ENCODE data around the gene MBNL1.
"Not testable (repeated sequence)": the region's sequence is repeated elsewhere in the genome, so short reads cannot be mapped to it uniquely, and the experiment has no call there.

Gene MBNL1

DNA sequence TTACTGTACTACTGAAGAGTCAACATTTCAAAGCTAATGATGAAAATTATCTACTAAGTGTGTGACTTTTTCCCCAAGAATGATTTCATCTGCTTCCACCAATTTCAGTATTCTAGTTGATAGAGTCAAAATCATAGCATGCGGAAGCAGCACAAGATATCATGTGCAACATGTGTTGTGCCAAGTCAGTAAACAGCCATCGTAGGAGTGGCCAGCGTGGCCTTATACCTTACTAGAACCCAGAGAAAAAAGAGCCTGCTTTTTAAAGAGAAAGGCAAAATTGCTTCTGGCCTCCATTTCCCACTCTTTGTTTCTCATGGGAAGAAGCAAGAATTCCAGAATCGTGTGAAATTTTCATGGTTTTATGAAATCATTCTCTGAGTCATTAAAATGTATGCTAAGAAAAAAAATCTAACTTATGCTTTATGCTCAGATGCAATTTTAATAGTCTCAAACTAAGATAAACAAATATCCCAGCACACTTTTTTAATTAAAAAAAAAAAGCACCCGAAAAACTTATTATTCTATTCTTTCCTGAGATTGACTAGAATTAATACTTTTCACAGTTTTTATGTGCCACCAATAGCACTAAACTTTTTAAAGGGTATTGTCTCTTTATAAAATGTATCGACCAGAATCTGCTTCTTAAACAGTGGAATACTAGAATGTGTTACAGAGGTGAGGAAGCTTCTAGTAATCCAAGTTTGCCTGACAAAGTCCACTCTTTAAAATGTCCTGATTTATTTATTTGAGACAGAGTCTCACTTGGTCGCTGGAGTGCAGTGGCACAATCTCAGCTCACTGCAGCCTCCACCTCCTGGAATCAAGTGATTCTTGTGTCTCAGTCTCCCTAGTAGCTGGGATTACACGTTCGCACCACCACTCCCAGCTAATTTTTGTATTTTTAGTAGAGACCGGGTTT lies 87.3 kb downstream of the MBNL1 start:
- no peak for DNase-seq

DNA sequence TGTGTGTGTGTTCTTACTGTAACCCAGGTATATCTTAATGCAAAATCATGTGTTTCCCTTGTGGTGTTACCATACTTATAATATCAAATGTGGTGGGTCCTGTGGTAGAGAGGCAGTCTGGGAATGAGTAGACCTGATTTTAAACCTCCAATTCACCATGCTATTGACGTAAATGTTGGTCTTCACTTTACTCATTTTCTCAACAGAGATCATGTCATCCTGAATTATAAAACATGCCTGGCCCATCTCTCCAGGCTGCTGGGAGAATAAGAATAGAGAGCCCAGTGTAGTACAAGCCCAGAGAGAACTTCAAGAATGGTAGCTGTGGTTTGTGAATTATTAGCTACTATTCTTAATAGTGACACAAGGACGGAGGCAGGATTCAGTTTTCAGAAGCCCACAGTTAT lies 88.1 kb downstream of the MBNL1 start:
- no peak for DNase-seq

GRCh38 chr3:152357587-152357986 lies 88.9 kb downstream of the MBNL1 start:
- no peak for DNase-seq

DNA sequence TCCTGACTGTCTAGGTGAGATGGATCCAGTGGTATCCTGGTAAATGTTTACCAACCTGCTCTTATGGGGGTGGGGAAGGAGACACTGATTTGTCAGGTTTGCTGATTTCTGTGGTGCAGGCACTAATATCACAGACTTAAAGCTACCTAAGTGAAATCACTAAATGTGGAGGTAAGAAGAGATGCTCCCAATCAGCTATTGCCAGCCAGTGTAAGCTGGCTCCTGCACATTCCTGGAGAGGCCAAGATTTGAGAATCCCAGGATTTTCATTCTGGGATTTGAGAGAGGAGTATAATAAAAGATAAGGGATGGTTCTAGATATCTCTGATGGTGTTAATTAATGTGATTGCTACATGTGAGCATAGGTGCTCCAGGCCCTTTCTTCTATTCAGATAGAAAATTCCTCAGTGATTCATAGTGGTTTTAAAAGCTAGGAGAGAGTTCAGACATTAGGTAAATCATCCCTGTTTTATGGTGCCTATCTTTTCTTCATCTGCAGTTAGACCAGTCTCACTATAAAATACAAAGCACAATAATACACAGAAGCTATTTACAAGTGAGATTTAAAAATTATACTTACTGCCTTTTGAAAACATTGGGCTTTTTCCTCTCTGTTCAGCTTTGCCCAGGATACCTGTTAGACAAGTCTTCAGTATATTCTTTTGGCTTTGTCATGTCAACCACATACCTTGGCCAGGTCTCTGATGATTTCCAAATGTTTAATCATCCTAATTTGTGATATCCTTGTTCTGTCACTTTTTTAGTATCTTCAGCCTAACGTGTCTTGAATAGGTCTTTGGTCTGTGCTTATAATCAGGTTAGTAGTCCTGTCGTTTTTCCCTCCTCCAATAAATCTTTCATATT lies 90.9 kb downstream of the MBNL1 start:
- DNase-seq: no peak

DNA sequence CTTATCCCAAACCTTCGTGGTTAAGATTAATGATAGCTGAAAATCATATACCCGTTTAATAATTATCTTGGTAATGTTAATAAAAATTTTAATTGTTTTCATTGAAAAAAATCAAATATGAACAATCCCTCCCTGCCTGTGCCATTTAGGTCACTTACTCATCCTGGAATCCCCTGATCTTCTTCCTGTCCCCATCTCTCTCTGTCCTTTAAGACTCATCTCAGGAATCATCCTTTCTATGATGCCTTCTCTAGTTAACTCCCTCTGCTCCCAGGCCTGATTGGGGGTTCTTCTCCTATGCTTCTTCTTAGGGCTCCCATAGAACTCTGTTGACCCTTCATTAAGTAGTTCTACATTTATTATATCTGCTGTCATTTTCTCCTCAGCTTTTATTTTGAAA lies 91.6 kb downstream of the MBNL1 start:
- DNase-seq: no peak

DNA sequence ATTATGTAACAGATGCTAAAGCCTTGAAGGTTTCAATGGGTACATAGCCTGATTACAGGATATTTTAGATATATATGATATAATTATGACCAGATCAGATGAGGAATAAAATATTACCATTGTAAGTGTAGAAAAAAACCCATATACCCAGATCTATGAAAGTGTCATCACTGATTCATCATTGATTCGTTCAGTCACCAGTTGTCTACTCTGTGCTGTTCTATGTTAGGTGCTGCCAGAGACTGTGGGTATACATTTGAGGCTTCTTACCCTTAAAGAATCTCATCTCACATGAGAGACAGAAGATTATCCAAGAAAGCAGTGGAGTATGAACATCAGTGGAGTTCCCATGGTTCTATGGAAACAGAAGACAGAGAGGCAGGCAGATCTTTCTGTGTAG lies 92.2 kb downstream of the MBNL1 start:
- no peak for DNase-seq

GRCh38 chr3:152362086-152362485 lies 93.4 kb downstream of the MBNL1 start:
- no peak for DNase-seq

- DNase-seq: no peak
Measured at GRCh38 chr3:152364237-152364636, 95.5 kb downstream of the MBNL1 start.

GRCh38 chr3:152365126-152365525 lies 96.4 kb downstream of the MBNL1 start:
- DNase-seq: no peak

DNA sequence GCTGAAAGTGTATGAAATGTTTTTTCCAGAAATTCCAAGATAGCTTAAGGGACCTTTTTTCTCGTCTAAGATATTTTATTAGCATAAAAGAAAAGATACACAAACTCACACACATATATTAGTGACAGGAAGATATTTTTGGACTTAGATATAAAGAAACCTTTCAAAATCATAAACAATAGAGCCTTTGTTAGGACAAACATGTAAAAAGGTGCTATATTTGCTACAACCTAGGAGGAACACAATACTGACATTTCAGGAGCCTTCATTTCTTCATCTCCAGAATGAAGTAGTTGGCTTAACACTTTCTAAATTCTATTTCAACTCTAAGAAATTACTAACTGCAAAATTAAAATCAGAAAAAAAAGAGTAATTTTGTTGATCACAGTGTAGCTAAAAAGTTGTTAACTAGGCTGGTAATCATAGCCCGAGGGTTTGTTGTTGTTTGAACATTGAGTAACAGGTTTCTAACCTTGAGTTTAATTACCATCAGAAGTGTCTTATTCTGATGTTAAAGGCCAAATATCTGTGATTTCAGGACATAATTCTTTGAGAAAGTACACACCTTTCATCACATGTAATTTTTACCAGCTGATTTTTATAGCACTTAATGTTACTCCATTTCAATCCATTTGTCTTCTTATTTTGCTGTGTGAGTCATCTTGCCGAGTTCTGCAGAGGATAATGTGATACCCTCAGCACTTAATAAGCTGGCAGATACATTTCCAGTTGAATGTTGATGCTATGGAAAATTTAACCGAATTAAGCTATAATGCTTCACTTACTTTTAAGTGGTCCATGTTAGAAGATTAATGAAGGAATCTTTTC lies 97.3 kb downstream of the MBNL1 start:
- DNase-seq: no peak

DNA sequence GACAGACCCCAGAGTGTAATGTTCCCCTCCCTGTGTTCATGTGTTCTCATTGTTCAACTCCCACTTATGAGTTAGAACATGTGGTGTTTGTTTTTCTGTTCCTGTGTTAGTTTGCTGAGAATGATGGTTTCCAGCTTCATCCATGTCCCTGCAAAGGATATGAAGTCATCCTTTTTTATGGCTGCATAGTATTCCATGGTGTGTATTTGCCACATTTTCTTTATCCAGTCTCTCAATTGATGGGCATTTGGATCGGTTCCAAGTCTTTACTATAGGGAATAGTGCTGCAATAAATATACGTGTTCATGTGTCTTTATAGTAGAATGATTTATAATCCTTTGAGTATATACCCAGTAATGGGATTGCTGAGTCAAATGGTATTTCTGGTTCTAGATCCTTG lies 98.5 kb downstream of the MBNL1 start:
- DNase-seq: not testable (repeated sequence)

DNA sequence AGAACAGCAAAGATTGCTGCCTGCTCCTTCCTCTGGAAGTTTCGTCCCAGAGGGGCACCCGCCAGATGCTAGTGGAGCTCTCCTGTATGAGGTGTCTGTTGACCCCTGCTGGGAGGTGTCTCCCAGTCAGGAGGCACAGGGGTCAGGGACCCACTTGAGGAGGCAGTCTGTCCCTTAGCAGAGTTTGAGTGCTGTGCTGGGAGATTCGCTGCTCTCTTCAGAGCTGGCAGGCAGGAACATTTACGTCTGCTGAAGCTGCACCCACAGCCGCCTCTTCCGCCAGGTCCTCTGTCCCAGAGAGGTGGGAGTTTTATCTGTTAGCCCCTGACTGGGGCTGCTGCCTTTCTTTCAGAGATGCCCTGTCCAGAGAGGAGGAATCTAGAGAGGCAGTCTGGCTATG lies 103.9 kb downstream of the MBNL1 start:
- not testable (repeated sequence) for DNase-seq

GRCh38 chr3:152373379-152373778 lies 104.7 kb downstream of the MBNL1 start:
- DNase-seq: no peak

GRCh38 chr3:152374262-152374990 lies 105.7 kb downstream of the MBNL1 start:
- no peak for DNase-seq

- no peak for DNase-seq
Measured at GRCh38 chr3:152375546-152375945, 106.8 kb downstream of the MBNL1 start.

DNA sequence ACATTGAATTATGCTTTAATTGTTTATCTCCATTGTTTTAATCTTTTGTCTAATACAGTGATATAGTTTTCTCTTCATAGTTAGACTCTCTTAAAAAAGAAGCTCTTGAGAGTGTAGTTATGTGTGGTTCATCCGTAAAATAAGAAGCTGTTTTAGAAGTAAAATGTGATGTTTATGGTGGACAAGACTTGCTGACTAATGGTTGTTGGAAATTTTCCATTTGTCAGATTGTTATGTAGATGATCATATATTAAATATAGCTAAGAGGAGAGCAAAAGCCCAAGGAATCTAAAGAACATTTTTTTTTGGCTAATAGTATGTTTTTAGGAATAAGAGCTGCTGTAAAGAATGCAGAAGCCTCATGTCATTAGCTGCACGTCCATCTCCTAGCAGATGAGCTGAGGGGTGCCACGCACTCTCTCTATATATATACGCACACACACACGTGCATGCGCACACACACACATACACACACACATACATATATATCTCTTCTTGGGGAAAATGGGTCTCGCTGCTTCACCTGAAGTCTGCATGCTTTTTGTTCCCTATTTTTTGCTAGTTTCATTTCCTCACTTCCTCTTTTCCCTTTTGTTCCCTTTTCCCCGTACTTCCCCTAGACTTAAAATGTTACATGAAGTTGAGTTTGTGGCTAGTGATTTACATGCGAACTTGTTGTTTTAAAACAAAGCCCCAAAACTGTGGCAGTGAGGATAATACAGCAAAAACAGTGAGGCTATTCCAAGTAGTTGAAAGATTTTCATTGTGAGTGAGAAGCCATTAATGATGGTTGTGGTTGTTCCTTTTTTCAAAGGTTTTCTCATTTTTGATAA lies 107.8 kb downstream of the MBNL1 start:
- peak; percentile 94 for DNase-seq

GRCh38 chr3:152377184-152377570 lies 108.4 kb downstream of the MBNL1 start:
- DNase-seq: no peak

DNA sequence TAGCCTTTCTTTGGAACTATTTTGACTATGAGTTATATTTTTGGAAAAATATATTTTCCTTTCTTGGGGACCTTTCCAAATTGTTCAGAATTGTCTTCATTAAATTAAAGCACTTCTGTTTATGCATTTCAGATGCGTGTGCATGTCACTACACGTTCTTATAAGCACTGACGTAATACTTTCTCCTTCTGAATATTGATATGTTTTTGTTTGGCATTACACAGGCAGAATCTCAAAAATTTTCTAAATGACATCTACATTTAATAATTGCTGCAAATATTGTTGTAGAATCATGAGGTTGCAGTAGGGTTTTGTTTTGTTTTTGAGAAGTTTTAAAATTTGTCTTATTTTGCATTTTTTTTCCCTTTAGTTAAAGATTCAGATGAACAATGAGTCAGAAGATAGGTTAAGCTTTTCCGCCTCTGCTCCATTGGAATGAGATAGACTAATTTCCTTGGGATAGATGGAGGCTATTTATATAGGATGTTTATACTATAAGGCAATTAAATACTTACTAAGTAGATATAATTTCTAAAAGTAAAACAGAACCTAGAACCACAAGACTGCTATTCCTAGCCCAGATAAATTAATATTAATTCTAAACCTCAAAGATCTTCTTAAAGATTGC lies 110.8 kb downstream of the MBNL1 start:
- DNase-seq: no peak

DNA sequence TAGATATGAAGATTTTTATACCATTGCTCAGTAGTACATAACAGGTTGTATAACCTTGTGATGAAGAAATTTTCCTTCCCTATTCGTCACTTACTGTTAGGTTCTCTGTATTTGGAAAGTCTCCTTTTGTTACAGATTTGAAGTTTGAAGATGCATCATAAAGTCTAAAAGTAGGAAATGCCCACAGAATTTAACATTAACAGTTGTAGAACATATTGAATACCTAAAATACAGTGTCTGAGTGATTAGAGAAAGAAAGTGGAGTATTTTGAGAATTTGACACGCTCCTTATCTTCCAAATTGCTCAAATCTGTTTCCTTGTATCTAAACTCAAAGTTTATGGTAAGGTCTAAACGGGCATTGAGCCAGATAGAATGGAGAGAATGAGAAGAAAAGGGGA lies 111.3 kb downstream of the MBNL1 start:
- peak; percentile 35 for DNase-seq

GRCh38 chr3:152381881-152382295 lies 113.2 kb downstream of the MBNL1 start:
- DNase-seq: no peak
